HUDEP-2 (cell line): ENCODE measurements around the gene MRPL48.

ENCODE experiments used
- DNase-seq, 76 experiments: peaks; one replicate each; lab custom pipeline; 2025; ENCODE audit not compliant: unreplicated experiment in 76 of 76; lab: John Stamatoyannopoulos, UW

The MRPL48 gene

DNA sequence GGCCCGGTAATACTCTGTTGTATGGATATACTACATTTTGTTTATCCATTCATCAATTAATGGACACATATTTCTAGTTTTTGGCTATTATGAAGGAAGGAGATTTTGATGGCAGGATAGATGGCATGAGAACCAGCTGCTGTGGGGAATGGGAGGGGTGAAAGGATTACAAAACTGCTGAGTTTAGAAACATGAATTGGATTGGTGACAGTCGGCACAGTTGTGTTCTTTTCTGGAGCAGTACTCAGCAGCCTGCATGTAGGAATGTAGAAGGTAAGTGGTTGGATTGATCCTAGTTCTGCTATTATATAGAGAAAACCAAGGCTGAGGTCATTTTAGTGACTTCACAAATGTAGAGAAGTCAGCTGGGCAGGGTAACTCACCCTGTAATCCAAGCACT is 96.2 kb downstream of the MRPL48 start:
- DNase-seq, result no peak

DNA sequence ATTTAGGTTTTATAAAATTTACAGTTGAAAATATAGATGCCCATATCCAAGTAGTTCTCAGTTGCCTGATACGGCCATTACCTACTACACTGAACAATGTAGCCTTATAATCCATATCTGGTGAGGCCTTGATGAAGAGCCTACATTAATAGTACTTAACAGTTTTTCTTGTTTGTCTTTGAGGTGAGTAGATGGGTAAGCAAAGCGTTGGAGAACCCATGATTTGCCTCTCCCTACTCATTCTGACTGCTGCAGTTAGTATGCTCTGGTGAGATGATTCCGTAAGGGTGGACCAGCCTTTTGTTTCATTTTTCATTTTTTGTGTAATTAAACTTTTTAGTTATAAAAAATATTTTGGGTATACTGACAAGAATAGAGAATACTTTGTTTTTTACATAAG is 100.6 kb downstream of the MRPL48 start:
- DNase-seq, result no peak

DNA sequence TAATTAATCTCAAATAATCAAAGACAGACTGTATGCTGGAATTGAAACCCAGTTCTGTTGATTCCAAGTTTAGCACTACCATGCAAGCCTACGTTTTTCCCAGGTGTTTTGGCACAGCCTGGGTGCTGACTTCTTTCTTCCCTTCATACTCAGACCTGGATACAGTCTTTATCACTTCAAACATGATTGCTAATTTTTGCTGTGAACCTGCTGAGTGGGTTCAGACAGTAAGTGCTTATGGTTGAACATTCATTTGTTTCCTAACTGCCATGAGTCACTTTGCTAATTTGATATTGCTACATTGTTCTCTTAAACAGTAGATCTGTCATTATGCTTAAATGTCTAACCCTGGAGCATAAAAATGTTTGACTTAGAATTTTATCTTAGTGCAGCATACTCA is 101.3 kb downstream of the MRPL48 start:
- DNase-seq, result no peak

DNA sequence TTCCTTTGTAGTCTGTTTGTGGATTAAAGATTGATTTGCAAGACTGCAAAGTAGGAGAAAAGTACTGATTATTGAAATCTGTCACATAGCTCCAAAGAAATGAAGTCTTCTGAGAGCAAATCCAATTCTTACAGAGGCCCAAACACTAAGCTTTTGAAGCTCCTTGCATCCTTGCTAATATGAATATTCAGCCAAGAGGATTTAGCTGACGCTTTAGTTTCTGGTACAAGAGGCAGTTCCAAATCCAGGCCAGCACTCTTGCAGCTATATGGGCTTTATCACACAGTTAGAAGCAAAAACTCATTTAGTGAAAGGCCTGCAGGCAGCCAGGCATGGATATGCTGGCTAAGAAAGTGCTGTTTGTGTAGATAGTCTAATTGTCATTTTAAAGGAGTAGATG is 101.9 kb downstream of the MRPL48 start:
- DNase-seq, result no peak

DNA sequence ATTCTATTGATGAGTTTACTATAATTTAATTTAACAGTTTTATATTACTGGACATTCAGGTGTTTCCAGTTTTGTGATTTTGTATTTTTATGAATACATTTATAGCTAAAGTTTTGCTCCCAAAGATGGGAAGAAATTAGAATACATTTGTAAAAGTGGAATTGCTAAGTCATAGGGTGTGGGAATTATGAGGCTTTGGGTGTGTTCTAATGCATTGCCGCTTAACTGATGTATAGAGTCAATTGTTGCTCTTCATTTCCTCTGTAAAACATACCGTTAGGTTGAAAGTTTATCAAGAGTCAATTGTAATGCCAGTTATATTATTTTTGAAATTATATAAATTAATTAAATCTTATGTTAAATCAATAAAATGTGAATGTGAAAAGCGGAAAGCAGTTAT is 105.4 kb downstream of the MRPL48 start:
- no peak for DNase-seq

DNA sequence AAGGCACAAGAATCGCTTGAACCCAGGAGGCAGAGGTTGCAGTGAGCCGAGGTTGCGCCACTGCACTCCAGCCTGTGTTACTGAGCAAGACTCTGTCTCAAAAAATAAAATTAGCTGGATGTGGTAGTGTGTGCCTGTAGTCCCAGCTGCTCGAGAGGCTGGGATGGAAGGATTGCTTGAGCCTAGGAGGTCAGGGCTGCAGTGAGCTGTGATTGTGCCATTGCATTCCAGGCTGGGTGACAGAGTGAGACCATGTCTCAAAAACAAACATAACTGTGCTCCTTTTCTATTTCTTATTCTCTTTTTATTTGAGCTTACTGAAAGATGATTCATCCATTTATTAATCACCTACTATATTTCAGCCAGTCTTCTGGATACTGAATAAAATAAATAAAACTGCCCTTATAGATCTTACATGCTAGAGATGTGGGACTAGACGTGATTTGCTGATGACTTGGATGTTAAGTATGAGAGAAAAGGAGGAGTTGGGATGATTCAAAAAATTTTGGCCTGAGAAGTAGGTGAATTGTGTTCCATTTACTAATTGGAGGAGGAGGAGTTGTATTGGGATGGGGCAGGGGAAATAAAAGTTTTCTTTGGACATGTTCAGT is 107.2 kb downstream of the MRPL48 start:
- no peak for DNase-seq

DNA sequence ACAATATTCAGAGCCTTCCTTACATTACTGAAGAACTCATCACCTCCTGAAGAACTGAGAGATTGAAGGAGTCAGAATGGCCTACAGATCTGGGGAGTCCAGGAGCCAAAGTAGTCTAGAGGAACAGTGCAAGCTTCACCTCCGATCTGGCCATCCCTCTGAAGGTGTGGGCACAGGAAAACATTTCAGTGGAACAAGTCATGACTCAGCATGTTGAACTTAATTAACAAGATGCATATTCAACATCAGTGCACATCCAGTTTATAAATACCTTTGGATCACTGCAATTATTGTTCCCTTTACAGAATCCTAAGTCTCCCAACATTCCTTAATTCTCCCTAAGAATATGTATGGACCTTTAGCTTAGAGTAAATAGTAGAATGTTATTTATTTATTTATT is 114.6 kb downstream of the MRPL48 start:
- DNase-seq, result no peak

DNA sequence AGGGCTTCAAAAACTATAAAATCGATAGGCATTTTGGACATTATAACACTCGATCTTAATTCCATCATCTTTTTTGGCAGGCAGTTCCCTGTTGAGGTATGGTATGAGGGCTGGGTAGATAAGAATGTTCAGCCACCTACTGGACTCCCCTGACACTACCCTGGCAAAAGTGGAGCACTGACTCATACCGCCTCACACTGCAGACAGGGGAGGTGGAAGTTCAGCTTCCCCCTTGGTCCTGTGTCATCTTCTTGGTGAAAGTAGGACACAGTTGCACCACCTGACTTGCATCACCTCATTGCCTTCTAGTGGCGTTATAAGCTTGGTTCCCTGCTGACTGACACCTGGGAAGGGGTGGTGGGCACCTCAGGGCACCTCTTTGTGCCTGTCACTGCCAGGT is 119.5 kb downstream of the MRPL48 start:
- peak in 69 of 76 experiments; percentile 2 to 77 (median 44) for DNase-seq

DNA sequence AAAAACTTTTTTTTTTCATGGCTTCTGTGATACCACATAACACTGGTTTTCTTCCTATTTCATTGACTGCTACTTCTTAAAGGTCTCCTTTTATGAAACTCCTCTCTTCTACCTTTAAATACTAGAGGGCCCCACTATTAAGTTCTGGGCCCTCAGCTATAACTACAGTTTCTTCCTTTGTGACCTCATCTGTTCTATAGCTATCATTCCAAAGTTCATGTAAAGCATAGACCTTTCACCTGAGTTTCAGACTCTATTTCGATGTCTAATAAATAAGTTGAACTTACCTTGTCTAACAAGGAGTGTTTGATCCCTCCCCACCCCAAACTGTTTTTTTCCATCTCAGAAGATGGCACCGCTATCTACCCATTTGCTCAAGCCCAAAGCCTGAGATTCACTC is 124.4 kb downstream of the MRPL48 start:
- DNase-seq, result no peak

DNA sequence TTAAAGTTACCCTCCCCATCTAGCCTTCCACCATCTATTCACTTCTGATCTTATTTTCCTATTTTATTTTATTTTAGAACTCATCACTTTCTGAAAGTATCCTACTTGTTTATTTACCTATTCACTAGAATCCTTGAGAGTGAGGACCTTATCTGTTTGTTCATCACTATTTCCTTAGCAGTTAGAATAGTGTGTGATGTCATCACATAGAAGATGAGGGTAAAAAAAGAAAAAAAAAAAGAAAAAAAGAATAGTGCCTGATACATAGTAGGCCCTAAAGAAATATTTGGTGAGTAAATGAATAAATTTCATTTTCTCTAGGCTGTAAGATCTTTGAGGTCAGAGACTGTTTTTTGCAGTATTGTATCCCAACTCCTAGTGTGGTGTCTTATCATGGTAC is 125.8 kb downstream of the MRPL48 start:
- no peak for DNase-seq

DNA sequence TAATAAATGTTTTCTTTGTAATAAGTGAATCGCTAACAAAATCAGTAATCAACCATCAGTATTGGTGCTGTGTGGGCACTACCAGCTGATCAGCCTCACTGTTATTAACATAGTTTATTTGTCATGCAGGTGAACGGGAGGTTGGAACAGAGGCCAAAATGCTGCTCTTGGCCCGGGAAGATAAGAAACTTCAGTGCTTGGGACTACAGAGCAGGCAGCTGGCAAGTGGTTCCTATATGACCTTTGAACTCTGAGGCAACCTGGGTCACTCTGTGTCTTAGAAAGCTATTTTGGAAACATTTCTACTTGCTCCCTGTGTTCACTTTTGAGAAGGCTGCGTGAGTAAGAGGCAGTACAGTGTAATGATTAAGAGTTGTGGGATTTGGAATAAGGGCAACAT is 126.6 kb downstream of the MRPL48 start:
- peak in 13 of 76 experiments; percentile 1 to 19 (median 8) for DNase-seq
